Heart right ventricle (tissue), 16 donors: ENCODE data around the gene GPD1L. TPM values are rescaled to one million over a fixed set of nuclear protein-coding genes. Genes with fewer than 3 reads are reported as not detected.

ENCODE experiments used
- ATAC-seq, 8 donors: fragments of 200-7000 bp; cut with Tn5 transposase; one replicate each; pipeline ENCODE4 v1.9.1; 2020; ENCODE audit warnings: mild to moderate bottlenecking in 8 of 8, moderate library complexity in 8 of 8, moderate number of reproducible peaks in 1 of 8
- DNase-seq, 2 donors: peaks; one replicate each; pipeline ENCODE4 v3.0.0-alpha.2; 2020
- H3K27ac ChIP-seq, 10 donors: fragments of 200-600 bp; sonication (generic) in 2 of 10; one replicate each; pipeline versions ENCODE4 v1.5.0 to v1.8.0; 2020 to 2022; ENCODE audit warnings: mild to moderate bottlenecking in 3 of 10
- H3K27me3 ChIP-seq, 7 donors: fragments of 200-600 bp; one replicate each; pipeline ENCODE4 v1.8.0; 2021 to 2022; ENCODE audit warnings: mild to moderate bottlenecking in 2 of 7
- H3K36me3 ChIP-seq, 9 donors: fragments of 200-600 bp; sonication (generic) in 1 of 9; one replicate each; pipeline versions ENCODE4 v1.5.0 to v1.8.0; 2020 to 2022; ENCODE audit warnings: mild to moderate bottlenecking in 2 of 9
- H3K4me1 ChIP-seq, 9 donors: fragments of 200-600 bp; sonication (generic) in 1 of 9; one replicate each; pipeline versions ENCODE4 v1.5.0 to v1.8.0; 2020 to 2022; ENCODE audit warnings: mild to moderate bottlenecking in 4 of 9
- H3K4me3 ChIP-seq, 10 donors: fragments of 200-600 bp; sonication (generic) in 2 of 10; one replicate each; pipeline versions ENCODE4 v1.5.0 to v1.8.0; 2020 to 2022; ENCODE audit warnings: mild to moderate bottlenecking in 7 of 10, moderate library complexity in 2 of 10
- H3K9me3 ChIP-seq, 11 donors: fragments of 200-600 bp in 10 of 11; sonication (generic) in 2 of 11; one replicate each; pipeline versions ENCODE4 v1.5.0 to v1.8.0; 2013 to 2022; ENCODE audit warnings: mild to moderate bottlenecking in 2 of 11, control low read depth in 1 of 11, moderate library complexity in 1 of 11
- CTCF ChIP-seq, 9 donors: fragments of 200-600 bp; sonication (generic) in 2 of 9; IDR thresholded peaks; one replicate each; pipeline versions ENCODE4 v1.5.0 to v1.8.0; 2021 to 2022; ENCODE audit warnings: antibody characterized with exemption in 9 of 9, mild to moderate bottlenecking in 5 of 9, moderate library complexity in 1 of 9
- WGBS, 2 donors: extraction: QIAGEN DNeasy Blood & Tissue Kit; methylation state at CpG; one replicate each; pipeline ENCODE4 v1.1.7; 2013; ENCODE audit warnings: inconsistent platforms in 1 of 2; 5-methylcytosine and 5-hydroxymethylcytosine counted together
- intact Hi-C, 10 donors: fragments of 100-400 bp; cut with DNase I; formaldehyde crosslinking; loops; one replicate each; pipeline versions ENCODE4 v1.11.1 to v1.14.2; 2022
- polyA plus RNA-seq, 2 donors: library from polyadenylated mRNA; stranded (reverse); fragments of 200-250 nt; gene quantifications; one replicate each; pipeline ENCODE4 v1.2.3, GENCODE V29; 2013
- total RNA-seq, 10 donors: library from RNA; stranded (reverse); fragmentation: NEBNext Ultra II Directional in 3 of 10; extraction: Animal tissue kit (Norgen Biotek cat#: 25700) in 3 of 10; gene quantifications; one replicate each; pipeline versions ENCODE4 v1.2.1 to v1.2.4, GENCODE V29; 2021 to 2023
- donor health status: Arrhythmogenic right ventricular cardiomyopathy.
- donor health status: ischemic (EF 13 %, LVEDD 7.1; RV severe dilation, severe dysfunction).
- donor health status: healthy with polysubstance abuse.
- donor health status: DM: no; HTN: yes; CAD: no.
- donor health status: DM: no; HTN: no; CAD: no.
- donor health status: ischemic (EF 25% LVEDD 6.9; RV normal size, moderate dysfunction).
- donor health status: ischemic (EF 25% LVEDD 5.7; RV mildly dilated, moderate dysfunction).
- donor health status: healthy.
- donor health status: DM: yes; HTN: yes; CAD: no.
- donor health status: Ischemic cardiomyopathy.
- donor health status: ischemic (EF 35%, LVEDD 5.7; RV mildly dilated, moderate dysfunction).
- donor health status: nonischemic (EF 11% LVEDD 7.7; RV severe dilation, severe dysfunction).
- donor health status: DM: yes; HTN: yes; CAD: no.
- donor health status: PGD.
- donor health status: ischemic (EF 29% LVEDD 5.4; RV normal size, mild dysfunction).
- donor health status: nonischemic (EF 23%, LVEDD 6.1; RV moderate dilation, normal function).

GPD1L gene
- total and polyA plus RNA-seq, 12 donors, result 71.0 to 349 (median 177) TPM

- Histone ChIP-seq H3K27me3 (no peaks in the 10 kb centered on the region), H3K27ac (no peak overlapping the region), H3K4me3 (no peak overlapping the region), H3K36me3 (no peaks in the 10 kb centered on the region), H3K9me3 (peaks cover 0 to 9% (median 0%) of the 10 kb centered on the region in 11 donors), H3K4me1 (no peaks in the 10 kb centered on the region)
- no peak for ATAC-seq
- 91 to 93% methylated on average over 6 of the region's 6 CpGs for WGBS, 2 donors
- no peak for DNase-seq
- no peak for TF ChIP-seq CTCF (IDR thresholded peaks at IDR 0.05)
- intact Hi-C loops, result no loop called here
Measured at GRCh38 chr3:32089476-32089875, 16.9 kb upstream of the GPD1L start.

GRCh38 chr3:32093204-32093603 is 13.2 kb upstream of the GPD1L start:
- ATAC-seq (no peak), DNase-seq (no peak)
- H3K9me3 ChIP-seq, result peaks cover 0 to 9% (median 0%) of the 10 kb centered on the region in 11 donors
- H3K27me3 ChIP-seq, result no peaks in the 10 kb centered on the region
- no peaks in the 10 kb centered on the region for H3K36me3 ChIP-seq
- no peak for TF ChIP-seq CTCF (IDR thresholded peaks at IDR 0.05)
- WGBS, 2 donors, result 88 to 91% methylated on average over 5 of the region's 5 CpGs
- no peak overlapping the region for H3K27ac ChIP-seq
- H3K4me3 ChIP-seq, result no peak overlapping the region
- H3K4me1 ChIP-seq, result no peaks in the 10 kb centered on the region
- intact Hi-C loops, result no loop called here

DNA sequence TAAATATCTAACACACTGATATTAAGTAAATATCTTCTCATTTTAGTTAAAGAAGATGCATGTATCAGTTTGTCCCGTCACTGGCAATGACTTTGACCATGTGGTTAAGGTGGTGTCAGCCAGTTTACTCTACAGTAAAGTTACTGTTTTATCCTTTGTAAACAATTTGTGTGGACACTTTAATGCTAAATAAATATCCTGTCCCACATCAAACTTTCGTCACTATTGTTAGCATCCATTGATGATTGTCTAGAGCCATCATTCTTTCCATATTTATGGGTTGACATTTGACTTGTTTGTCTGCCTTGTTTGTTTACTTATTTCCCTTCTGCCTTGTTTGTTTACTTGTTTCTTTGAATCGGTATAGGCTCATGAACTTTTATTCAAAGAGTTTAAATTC is 11.0 kb upstream of the GPD1L start:
- Histone ChIP-seq H3K36me3 (no peaks in the 10 kb centered on the region), H3K4me3 (no peak overlapping the region), H3K4me1 (no peaks in the 10 kb centered on the region), H3K27ac (no peak overlapping the region), H3K27me3 (no peaks in the 10 kb centered on the region), H3K9me3 (peaks cover 0 to 2% (median 0%) of the 10 kb centered on the region in 11 donors)
- ATAC-seq (no peak), DNase-seq (no peak)
- WGBS, 2 donors, result 63 to 77% methylated on average over 3 of the region's 3 CpGs
- TF ChIP-seq CTCF (IDR thresholded peaks at IDR 0.05), result no peak
- intact Hi-C loops, result no loop called here

DNA sequence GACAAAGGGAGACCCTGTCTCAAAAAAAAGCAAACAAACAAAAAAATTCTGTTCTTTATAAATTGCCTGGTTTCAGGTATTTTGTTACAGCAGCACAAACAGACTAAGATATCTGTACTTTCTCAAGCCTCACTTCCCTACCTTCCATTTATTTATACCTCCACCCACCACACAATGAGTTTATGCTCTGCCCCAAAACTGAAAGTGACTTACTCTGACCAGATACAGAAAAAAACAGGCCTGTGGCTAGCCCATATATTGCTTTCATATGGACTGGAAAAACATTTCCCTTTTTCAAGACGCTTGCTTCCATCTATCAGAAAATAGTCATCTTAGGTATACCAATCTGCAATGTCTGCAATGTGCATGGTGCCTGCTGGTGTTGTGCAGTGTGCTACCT is 8.7 kb upstream of the GPD1L start:
- H3K27ac ChIP-seq, result no peak overlapping the region
- 91 to 96% methylated on average over 1 of the region's 1 CpG for WGBS, 2 donors
- H3K9me3 ChIP-seq, result peaks cover 0 to 26% (median 8%) of the 10 kb centered on the region in 11 donors
- no peak for ATAC-seq
- no peaks in the 10 kb centered on the region for H3K27me3 ChIP-seq
- TF ChIP-seq CTCF (IDR thresholded peaks at IDR 0.05), result no peak
- no peaks in the 10 kb centered on the region for H3K36me3 ChIP-seq
- H3K4me3 ChIP-seq, result no peak overlapping the region
- no peak for DNase-seq
- intact Hi-C loops, result no loop called here
- H3K4me1 ChIP-seq, result no peaks in the 10 kb centered on the region
